Stimulated activated CD4-positive, alpha-beta T cell treated with anti-CD3 and anti-CD28 coated beads, Interleukin-4, amount 100 ng/mL, for 24 hours (primary cell): ENCODE measurements around the gene OR13C3.
"Not testable (repeated sequence)": the region's sequence is repeated elsewhere in the genome, so short reads cannot be mapped to it uniquely, and the experiment has no call there.

Experiments
- DNase-seq: peaks from one replicate; pipeline ENCODE4 v3.0.0-alpha.2; 2020

The OR13C3 gene

GRCh38 chr9:104536756-104537155 is at the start of gene OR13C3:
TSS of gene OR13C3 (minus strand) at chr9:104536856. CDS start at chr9:104536723, 133 bp downstream.
- no peak for DNase-seq

GRCh38 chr9:104580562-104580961 is 43.9 kb upstream of the OR13C3 start:
- DNase-seq: no peak

GRCh38 chr9:104577263-104577662 is 40.6 kb upstream of the OR13C3 start:
- no peak for DNase-seq

- no peak for DNase-seq
Observed at GRCh38 chr9:104575456-104575855, 38.8 kb upstream of the OR13C3 start.

GRCh38 chr9:104572612-104573011 is 36.0 kb upstream of the OR13C3 start:
- DNase-seq: no peak

GRCh38 chr9:104568868-104569267 is 32.2 kb upstream of the OR13C3 start, which contains the start of gene OR13C8:
TSS of gene OR13C8 (plus strand) at chr9:104569168. CDS start at chr9:104569168, 0 bp downstream.
- DNase-seq: no peak

- DNase-seq: no peak
Observed at GRCh38 chr9:104564358-104564757, 27.7 kb upstream of the OR13C3 start.

- DNase-seq: no peak
Observed at GRCh38 chr9:104556830-104557634, 20.4 kb upstream of the OR13C3 start.

- no peak for DNase-seq
Observed at GRCh38 chr9:104555521-104555920, 18.9 kb upstream of the OR13C3 start.

GRCh38 chr9:104553261-104553660 is 16.6 kb upstream of the OR13C3 start:
- DNase-seq: no peak

GRCh38 chr9:104544644-104545043 is 8.0 kb upstream of the OR13C3 start:
- no peak for DNase-seq

GRCh38 chr9:104539275-104539674 is 2.6 kb upstream of the OR13C3 start:
- DNase-seq: no peak

- DNase-seq: no peak
Observed at GRCh38 chr9:104527109-104527508, 9.5 kb downstream of the OR13C3 start, which contains the start of gene OR13C4. TSS of gene OR13C4 (minus strand) at chr9:104527209. CDS start at chr9:104527209, 0 bp downstream.

GRCh38 chr9:104520241-104520640 is 16.4 kb downstream of the OR13C3 start:
- DNase-seq: not testable (repeated sequence)

- DNase-seq: no peak
Observed at GRCh38 chr9:104514901-104515300, 21.8 kb downstream of the OR13C3 start.

- DNase-seq: no peak
Observed at GRCh38 chr9:104506565-104506964, 30.1 kb downstream of the OR13C3 start.

- no peak for DNase-seq
Observed at GRCh38 chr9:104503963-104504362, 32.7 kb downstream of the OR13C3 start, which contains the start of gene OR13F1. TSS of gene OR13F1 (plus strand) at chr9:104504263. CDS start at chr9:104504263, 0 bp downstream.

- no peak for DNase-seq
Observed at GRCh38 chr9:104503440-104503839, 33.2 kb downstream of the OR13C3 start.

- no peak for DNase-seq
Observed at GRCh38 chr9:104494808-104495207, 41.8 kb downstream of the OR13C3 start.
